ENCODE data around the gene AK5.

AK5 gene

GRCh38 chr1:77281491-77282186 lies at the start of gene AK5:
Gene AK5 (plus strand): TSS chr1:77282019. CDS start chr1:77282314, 295 bp downstream.
- peak; percentile 60 to 66 for DNase-seq

GRCh38 chr1:77232829-77233228 lies 49.0 kb upstream of the AK5 start:
- DNase-seq: no peak

- no peak for DNase-seq
These were observed 47.7 kb upstream of the AK5 start for GRCh38 chr1:77234096-77234495.

GRCh38 chr1:77234943-77235342 lies 46.9 kb upstream of the AK5 start:
- DNase-seq: no peak

- no peak for DNase-seq
These were observed 43.4 kb upstream of the AK5 start for GRCh38 chr1:77238462-77238861.

GRCh38 chr1:77239311-77239710 lies 42.5 kb upstream of the AK5 start:
- no peak for DNase-seq

GRCh38 chr1:77245830-77246229 lies 36.0 kb upstream of the AK5 start:
- DNase-seq: no peak

- DNase-seq: no peak
These were observed 31.7 kb upstream of the AK5 start for GRCh38 chr1:77250126-77250525.

GRCh38 chr1:77253211-77253610 lies 28.6 kb upstream of the AK5 start:
- DNase-seq: no peak

GRCh38 chr1:77263708-77264107 lies 18.1 kb upstream of the AK5 start:
- DNase-seq: no peak

- no peak for DNase-seq
These were observed 16.6 kb upstream of the AK5 start for GRCh38 chr1:77265180-77265579.

GRCh38 chr1:77267035-77267434 lies 14.8 kb upstream of the AK5 start:
- no peak for DNase-seq

- DNase-seq: no peak
These were observed 9.8 kb upstream of the AK5 start for GRCh38 chr1:77271852-77272580.

GRCh38 chr1:77273891-77274290 lies 7.9 kb upstream of the AK5 start:
- no peak for DNase-seq

- DNase-seq: no peak
These were observed 6.6 kb upstream of the AK5 start for GRCh38 chr1:77275194-77275593.

GRCh38 chr1:77276941-77277340 lies 4.9 kb upstream of the AK5 start:
- DNase-seq: no peak

- DNase-seq: no peak
These were observed 1.9 kb upstream of the AK5 start for GRCh38 chr1:77279929-77280328.

GRCh38 chr1:77280962-77281361 lies 857 bp upstream of the AK5 start:
- DNase-seq: no peak

GRCh38 chr1:77282187-77282865 lies 507 bp downstream of the AK5 start:
- peak in 1 of 2 experiments; percentile 29 for DNase-seq

- peak; percentile 23 to 35 for DNase-seq
These were observed 1.2 kb downstream of the AK5 start for GRCh38 chr1:77282866-77283539.

- DNase-seq: no peak
These were observed 2.0 kb downstream of the AK5 start for GRCh38 chr1:77283701-77284425.

GRCh38 chr1:77287535-77287934 lies 5.7 kb downstream of the AK5 start:
- DNase-seq: no peak

- no peak for DNase-seq
These were observed 6.5 kb downstream of the AK5 start for GRCh38 chr1:77288275-77288674.
